PFSK-1 (cell line): Measurements from ENCODE around the gene DRD2.

Experiments used
- FOXP2 ChIP-seq: optimal IDR thresholded peaks from 2 replicates; pipeline ENCODE3; 2011; ENCODE audit warnings: borderline replicate concordance, control low read depth, inconsistent platforms; ENCODE audit not compliant: insufficient read depth; ENCODE audit errors: extremely low read length, extremely low read depth
- POLR2AphosphoS5 ChIP-seq: IDR thresholded peaks from 2 replicates; pipeline ENCODE4 v1.6.1; 2012; ENCODE audit warnings: low read depth, mild to moderate bottlenecking, control low read depth, low read length, moderate library complexity
- SIN3A ChIP-seq: IDR thresholded peaks from 2 replicates; pipeline ENCODE4 v1.6.1; 2012; ENCODE audit warnings: mild to moderate bottlenecking, low read length, moderate library complexity, borderline replicate concordance; ENCODE audit not compliant: insufficient read depth
- TAF1 ChIP-seq: IDR thresholded peaks from 2 replicates; pipeline ENCODE4 v1.6.1; 2012; ENCODE audit warnings: low read length, control low read depth, borderline replicate concordance; ENCODE audit not compliant: insufficient read depth
- TF ChIP-seq, protein P1 (sequence below), 2 experiments: IDR thresholded peaks; 2 replicates each; pipeline versions ENCODE4 v1.6.1 to v1.8.0; 2011 to 2012; ENCODE audit warnings: low read depth in 2 of 2, low read length in 2 of 2, control low read depth in 1 of 2, inconsistent platforms in 1 of 2, mild to moderate bottlenecking in 1 of 2, moderate library complexity in 1 of 2; ENCODE audit not compliant: insufficient read depth in 1 of 2

DRD2 gene

DNA sequence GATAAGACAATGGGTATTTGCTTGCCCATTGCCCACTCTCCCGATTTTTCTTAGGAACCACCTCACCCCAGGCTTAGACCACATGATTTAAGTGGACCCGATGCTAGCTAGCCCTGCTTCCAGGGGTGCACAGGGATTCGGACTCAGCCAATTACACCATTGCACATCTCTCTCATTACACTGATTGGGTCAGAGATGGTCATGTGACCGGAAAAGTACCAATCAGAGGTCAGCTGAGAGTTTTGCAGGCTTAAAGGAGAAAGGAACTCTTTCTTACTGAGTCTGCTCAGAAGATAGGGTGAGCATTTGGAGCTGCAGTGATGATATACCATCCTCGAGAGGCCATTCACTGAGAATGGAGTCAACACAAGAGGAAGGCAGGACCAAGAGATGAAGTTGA lies 99.8 kb downstream of the DRD2 start:
- TF ChIP-seq TAF1 (no peak), FOXP2 (no peak), POLR2AphosphoS5 (no peak), SIN3A (no peak)
- TF ChIP-seq, protein P1, sequence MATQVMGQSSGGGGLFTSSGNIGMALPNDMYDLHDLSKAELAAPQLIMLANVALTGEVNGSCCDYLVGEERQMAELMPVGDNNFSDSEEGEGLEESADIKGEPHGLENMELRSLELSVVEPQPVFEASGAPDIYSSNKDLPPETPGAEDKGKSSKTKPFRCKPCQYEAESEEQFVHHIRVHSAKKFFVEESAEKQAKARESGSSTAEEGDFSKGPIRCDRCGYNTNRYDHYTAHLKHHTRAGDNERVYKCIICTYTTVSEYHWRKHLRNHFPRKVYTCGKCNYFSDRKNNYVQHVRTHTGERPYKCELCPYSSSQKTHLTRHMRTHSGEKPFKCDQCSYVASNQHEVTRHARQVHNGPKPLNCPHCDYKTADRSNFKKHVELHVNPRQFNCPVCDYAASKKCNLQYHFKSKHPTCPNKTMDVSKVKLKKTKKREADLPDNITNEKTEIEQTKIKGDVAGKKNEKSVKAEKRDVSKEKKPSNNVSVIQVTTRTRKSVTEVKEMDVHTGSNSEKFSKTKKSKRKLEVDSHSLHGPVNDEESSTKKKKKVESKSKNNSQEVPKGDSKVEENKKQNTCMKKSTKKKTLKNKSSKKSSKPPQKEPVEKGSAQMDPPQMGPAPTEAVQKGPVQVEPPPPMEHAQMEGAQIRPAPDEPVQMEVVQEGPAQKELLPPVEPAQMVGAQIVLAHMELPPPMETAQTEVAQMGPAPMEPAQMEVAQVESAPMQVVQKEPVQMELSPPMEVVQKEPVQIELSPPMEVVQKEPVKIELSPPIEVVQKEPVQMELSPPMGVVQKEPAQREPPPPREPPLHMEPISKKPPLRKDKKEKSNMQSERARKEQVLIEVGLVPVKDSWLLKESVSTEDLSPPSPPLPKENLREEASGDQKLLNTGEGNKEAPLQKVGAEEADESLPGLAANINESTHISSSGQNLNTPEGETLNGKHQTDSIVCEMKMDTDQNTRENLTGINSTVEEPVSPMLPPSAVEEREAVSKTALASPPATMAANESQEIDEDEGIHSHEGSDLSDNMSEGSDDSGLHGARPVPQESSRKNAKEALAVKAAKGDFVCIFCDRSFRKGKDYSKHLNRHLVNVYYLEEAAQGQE (IDR thresholded peaks at IDR 0.05; ENCODE audit: insufficient read depth in 1 of 2, low read depth in 2 of 2, low read length in 2 of 2) = no peak

DNA sequence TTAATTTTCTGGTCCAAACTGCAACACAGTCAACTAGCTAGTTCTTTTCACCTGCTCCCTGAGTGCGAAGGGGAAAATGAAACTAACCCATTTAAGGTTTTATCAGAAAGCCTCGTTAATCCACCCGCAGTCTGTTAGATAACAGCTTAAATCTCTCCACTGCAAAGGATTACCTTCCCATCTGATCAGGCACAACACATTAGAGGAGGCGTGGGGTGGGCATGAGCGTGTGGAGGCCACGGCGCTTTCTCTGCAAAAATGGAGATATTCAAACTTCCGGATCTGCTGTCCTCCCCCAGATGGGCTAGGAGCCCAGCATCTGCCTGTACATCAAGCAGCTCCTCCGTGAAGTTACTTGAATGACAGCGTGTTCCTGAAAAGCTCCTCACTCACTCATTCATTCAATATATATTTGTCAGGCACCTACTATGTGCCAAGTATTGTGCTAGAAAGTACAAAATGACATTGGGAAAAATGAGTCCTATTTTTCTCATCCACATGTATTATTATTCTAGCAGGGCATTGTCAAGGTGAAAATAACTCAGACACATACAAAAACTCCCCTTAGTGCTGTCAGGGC lies 101.1 kb downstream of the DRD2 start:
- TF ChIP-seq TAF1 = no peak
- TF ChIP-seq SIN3A = no peak
- TF ChIP-seq, protein P1 (IDR thresholded peaks at IDR 0.05; ENCODE audit: insufficient read depth in 1 of 2, low read depth in 2 of 2, low read length in 2 of 2) = no peak
- TF ChIP-seq FOXP2 = no peak
- no peak for TF ChIP-seq POLR2AphosphoS5

DNA sequence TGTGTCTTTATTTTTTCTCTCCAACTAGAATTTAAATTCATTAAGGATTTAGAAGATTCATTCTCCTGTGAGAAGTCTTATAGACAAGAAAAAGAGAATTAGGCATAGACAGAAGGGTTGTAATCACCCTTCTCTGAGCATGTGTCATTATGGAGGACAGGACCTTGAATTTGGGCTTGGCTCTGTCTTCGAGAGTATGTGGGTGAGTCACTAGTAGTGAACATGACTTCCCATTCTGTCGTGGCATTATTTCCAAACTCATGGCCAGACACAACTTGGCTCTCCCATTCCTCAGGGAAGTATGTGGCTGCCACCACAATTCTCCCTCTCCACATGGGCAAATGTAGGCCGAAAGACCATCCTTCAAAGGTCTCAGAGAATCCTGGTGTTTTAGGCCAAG lies 101.9 kb downstream of the DRD2 start:
- TF ChIP-seq SIN3A = no peak
- no peak for TF ChIP-seq FOXP2
- TF ChIP-seq TAF1 = no peak
- TF ChIP-seq POLR2AphosphoS5 = no peak
- TF ChIP-seq, protein P1 (IDR thresholded peaks at IDR 0.05; ENCODE audit: insufficient read depth in 1 of 2, low read depth in 2 of 2, low read length in 2 of 2) = no peak

DNA sequence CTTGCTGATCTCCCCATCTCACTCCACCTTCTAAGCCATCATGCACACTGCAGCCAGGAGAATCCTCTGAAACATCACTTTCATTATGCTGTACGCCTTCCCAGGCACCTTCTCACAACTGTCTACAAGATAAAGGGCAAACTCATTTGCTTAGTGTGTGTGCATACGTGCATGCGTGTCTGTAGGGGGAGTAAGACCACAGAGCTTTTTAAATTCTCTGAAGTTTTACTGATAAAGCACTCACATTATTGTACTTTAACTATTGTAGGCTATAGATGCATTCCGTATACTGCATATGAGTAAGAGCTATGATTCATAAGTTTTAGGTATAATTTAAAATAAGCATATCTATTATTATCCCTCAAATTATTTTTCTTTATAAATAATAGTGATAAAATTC lies 102.9 kb downstream of the DRD2 start:
- TF ChIP-seq FOXP2 (no peak), SIN3A (no peak), TAF1 (no peak), POLR2AphosphoS5 (no peak)

DNA sequence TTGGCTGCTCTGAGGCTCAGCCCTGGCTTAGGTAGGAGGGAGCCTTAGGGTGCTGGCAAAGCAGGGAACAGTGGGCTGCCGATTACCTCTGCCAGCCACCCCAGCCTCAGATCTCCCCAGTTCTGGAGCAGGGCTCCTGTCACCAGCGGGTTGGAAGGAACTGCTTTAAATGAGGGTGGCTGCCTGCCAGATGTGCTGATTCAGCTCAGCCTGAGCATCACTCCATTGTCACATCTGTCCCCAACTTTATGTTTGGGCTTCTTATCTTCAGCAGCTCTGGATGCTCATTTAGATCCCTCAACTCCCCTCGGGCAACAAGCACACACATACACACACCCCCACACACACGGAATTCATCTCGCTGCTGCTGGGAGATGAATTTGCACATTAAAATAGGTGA lies 104.6 kb downstream of the DRD2 start:
- TF ChIP-seq FOXP2 (no peak), TAF1 (no peak), SIN3A (no peak), POLR2AphosphoS5 (no peak)
- TF ChIP-seq, protein P1 (IDR thresholded peaks at IDR 0.05; ENCODE audit: insufficient read depth in 1 of 2, low read depth in 2 of 2, low read length in 2 of 2) = no peak
